GM12892 (cell line): ENCODE measurements around the gene ETAA1.

Source experiments
- DNase-seq: peaks from one replicate; pipeline ENCODE4 v3.0.0; 2011; ENCODE audit not compliant: insufficient read length
- FAIRE-seq: peaks from 2 replicates; lab custom pipeline; 2011; peaks lifted over from hg19 to GRCh38; lab: Jason Lieb, UNC
- POLR2A ChIP-seq: IDR thresholded peaks from 2 replicates; pipeline ENCODE4 v1.6.1; 2011; ENCODE audit warnings: low read depth, low read length, control low read depth
- POLR2AphosphoS5 ChIP-seq: IDR thresholded peaks from 2 replicates; pipeline ENCODE4 v1.6.1; 2011; ENCODE audit warnings: low read depth, low read length, control low read depth
- TAF1 ChIP-seq: IDR thresholded peaks from 2 replicates; pipeline ENCODE4 v1.6.1; 2011; ENCODE audit warnings: low read depth, mild to moderate bottlenecking, control low read depth, low read length, borderline replicate concordance

The ETAA1 gene

DNA sequence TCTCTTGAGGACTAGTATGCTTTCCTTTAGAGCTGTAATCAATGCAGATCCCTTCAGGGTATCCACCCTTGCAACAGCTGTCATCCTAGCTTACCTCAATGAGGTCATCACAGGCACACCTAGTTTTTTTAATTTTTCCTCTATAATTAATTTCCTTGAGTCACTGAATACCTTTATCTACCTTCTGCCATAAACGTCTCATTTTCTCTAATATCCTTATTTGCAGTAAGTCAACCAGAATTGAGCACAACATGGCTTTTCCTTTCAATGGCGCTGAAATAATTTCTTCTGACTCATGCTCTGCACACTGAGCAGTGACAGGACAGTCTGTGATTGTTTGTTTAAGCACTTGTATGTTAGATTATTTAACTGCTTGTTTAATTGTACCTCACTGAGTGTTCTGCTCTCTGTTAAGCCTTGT lies 49.4 kb downstream of the ETAA1 start:
- TF ChIP-seq POLR2A (no peak), POLR2AphosphoS5 (no peak), TAF1 (no peak)
- DNase-seq (no peak), FAIRE-seq (no peak)

DNA sequence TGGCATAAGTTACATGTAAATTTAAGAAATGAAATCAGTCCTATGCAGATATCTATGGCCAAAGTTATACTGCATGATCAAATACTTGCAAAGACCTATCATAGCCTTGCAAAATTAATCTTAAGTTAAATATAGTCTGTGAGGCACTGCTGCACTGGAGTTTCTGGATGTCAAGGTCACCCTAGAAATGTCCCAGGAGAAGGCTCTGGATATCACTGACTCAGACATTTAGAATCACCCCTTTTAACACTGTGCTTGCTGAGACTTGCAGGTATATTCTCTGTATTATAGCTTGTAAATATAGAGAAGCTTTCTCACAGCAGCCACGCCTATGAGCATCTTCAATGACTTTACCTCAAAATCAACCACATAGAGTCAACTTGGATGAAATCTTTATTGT lies 51.5 kb downstream of the ETAA1 start:
- no peak for FAIRE-seq
- no peak for TF ChIP-seq TAF1
- no peak for TF ChIP-seq POLR2A
- TF ChIP-seq POLR2AphosphoS5, result no peak
- no peak for DNase-seq

DNA sequence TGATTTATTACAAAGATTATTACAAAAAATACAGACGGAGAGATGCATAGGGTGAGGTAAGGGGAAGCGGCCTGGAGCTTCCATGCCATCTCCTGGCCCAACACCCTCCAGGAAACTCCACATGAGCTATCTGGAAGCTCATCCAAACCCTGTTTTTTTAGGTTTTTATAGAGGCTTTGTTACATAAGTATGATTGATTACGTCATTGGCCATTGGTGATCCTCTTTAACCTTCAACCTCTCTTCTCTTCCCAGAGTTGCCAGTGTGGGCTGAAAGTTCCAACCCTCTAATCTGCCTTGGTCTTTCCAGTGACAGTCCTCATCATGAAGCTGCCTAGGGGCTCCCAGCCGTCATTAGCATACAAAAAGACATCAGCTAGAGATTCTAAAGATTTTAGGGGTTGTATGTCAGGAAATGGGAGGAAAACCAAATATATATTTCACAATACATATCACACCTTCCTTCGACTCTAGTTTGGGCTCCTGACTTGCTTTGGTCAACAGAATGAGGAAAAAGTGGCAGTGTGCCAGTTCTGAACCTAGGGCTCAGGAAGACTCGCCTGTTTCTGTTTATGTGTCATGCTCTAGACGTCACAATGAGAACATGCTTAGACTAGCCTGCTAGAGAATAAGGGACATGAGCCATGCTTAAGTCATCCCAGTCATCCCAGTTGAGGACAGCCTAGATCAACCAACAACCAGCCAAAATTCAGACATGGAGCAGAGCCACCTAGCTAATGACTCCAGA lies 54.1 kb downstream of the ETAA1 start:
- TF ChIP-seq POLR2A (no peak), TAF1 (no peak), POLR2AphosphoS5 (no peak)
- FAIRE-seq, result no peak
- no peak for DNase-seq

DNA sequence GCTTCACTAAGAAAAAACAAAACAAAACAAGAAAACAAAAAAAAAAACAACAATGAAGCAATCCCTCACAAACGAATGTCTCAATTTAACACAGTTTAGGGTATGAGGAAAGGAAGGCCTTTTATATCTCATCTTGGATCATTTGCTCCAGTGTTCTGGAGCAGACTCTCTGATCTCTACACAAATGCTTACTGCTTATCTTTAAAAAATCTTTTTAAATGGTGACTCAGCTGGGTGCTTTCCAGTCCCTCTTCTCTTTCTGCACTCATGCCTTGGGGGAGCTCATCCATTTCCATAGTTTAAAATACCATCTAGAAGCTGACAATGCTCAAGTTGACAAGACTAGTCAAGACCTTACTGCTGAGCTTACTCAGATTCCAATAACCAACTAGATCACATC lies 56.2 kb downstream of the ETAA1 start:
- TF ChIP-seq TAF1 (no peak), POLR2A (no peak), POLR2AphosphoS5 (no peak)
- DNase-seq (no peak), FAIRE-seq (no peak)

DNA sequence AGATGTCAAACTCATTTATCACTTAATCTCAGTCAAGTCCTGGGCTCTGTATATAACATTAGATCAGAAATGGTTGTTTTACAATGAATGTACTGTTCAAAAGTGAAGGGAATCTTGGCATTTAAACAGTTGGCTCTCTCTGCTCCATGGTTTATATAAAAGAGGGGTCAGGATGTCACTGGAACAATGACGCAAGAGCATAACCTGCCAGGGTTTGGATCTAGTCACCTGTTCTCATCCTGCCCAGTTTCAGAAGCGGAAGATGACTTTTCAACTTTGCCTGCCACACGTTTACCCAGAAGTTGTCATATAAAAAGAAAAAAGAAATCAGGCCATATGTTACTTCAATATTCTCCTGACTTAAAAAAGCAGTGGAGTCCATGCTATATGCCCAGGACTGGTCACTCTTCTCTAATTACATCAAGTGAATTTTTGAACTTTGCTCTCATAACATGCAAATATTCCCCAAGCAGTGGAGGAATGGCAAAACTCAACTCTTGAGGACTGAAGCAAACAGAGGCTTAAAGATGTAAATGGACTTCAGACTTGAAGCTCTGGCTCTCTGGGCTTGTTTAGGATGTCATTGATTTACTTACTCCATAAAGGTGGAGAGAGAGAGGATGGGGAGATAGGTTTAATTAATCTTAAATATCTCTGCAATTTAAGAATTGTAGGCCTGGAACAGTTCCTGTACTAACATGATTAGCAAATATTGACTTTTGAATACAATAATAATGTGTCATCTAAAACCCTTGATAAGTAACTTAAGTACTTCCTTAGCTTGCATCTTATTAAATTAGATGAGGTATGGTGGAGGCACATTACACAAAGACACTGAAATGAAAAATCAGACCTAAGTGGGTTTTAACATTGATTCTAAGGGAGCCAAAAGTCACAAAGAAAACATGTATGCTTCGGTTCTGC lies 58.3 kb downstream of the ETAA1 start:
- TF ChIP-seq POLR2AphosphoS5 (no peak), TAF1 (no peak), POLR2A (no peak)
- no peak for FAIRE-seq
- DNase-seq, result no peak

DNA sequence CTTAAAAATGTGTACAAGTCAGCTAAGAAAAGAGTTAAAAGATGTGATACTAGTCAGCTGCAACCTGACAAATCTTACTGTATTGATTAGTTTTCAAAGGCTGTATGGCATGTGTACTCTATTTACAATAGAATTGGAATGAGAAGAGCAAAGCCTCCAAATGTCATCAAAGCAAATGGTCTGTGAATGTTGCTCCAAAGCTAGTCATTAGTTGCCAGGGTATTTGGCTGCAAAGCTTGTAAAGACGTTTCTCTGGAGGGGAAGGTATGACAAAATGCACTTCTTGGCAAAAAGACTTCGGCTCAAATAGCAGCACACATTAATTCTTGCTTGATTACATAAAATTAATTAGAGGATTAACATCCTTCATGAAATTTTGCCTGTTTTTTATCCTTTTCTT lies 59.3 kb downstream of the ETAA1 start:
- TF ChIP-seq POLR2AphosphoS5, result no peak
- TF ChIP-seq TAF1, result no peak
- TF ChIP-seq POLR2A, result no peak
- DNase-seq, result no peak
- no peak for FAIRE-seq

DNA sequence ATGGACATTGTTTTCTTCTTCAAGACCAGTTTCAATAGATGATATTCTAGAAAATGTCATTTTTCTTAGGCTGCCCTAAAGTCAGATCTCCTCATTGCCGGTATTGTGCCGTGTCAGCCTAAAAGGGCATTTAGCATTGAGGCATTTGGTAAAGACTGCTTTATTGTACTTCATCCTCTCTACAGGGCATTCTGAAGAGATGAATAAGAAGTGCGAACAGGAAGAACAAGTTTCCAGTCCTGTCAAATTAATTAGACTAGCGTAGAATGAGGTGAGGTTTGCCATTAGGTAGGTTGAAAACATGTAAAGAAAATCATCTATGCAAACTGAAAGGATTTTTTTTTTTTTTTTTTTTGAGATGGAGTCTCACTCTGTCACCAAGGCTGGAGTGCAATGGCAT lies 60.6 kb downstream of the ETAA1 start:
- FAIRE-seq (no peak), DNase-seq (no peak)
- no peak for TF ChIP-seq POLR2AphosphoS5
- no peak for TF ChIP-seq POLR2A
- TF ChIP-seq TAF1, result no peak

DNA sequence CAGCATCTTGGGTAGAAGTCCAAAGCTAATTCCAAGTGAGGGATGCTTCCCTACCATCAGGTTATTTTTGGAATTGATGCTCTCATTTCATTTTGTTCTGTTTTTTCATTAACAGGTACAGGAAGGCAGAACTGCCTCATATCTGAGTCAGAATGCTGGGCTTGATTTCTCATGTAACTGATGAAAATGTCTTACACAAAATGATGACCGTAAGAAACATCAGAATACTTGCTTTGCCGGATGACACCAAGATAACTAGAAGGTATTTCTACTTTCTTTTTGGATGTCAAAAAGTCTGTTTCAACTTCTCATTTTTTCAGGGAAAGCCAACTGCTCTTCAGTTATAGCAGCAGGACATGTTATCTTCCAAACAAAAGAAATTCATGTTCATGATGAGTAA lies 62.6 kb downstream of the ETAA1 start:
- FAIRE-seq (no peak), DNase-seq (no peak)
- TF ChIP-seq POLR2A (no peak), POLR2AphosphoS5 (no peak), TAF1 (no peak)
